Measurements from ENCODE around the gene SLC44A2.

DNA sequence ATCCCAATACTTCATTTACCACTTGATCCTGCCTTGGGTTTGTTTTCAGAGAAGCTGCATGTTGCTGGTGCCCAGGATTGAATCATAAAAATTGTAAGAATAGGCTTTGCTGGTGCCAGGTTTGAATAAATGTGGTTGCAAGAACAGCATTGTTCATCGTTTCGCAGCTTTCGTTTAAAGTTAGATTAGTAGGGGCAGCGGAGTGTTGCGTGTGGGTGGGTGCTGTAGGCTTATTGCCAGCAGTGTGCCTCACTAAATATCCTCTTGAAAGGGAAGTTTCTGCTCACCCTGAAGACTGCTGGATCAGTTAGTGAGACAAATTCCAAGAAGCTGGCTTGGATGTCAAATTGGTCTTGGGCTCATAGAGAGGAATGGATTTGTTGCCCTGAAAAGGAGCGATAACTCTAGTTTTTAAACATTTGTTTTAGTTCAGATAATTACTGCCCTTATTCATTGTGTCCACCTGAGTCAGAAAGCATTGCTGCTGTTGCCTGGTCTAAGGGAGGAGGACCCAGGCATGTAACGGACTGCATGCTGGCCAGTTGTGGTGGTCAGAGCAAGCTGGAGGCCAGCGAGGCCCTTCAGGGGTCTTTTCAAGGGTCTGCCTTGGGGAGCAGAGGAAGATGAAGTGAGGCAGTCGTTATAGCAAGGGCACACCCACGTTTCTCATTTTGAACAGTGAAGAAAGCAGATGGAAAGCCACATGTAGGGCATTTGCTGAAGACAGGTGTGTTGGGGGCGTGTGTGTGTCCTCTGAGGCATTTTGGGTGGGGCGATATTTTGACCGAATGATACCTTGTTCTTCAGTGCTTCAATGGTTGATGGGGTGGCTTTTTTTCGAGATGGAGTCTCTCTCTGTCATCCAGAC is 37.3 kb downstream of the SLC44A2 start:
- TF ChIP-seq SUZ12 (IDR thresholded peaks at IDR 0.05) (no peak), CTBP1 (IDR thresholded peaks at IDR 0.05; ENCODE audit: borderline replicate concordance) (no peak), BHLHE40 (IDR thresholded peaks at IDR 0.05; ENCODE audit: borderline replicate concordance) (no peak), TARDBP (IDR thresholded peaks at IDR 0.05) (no peak), FOXK2 (IDR thresholded peaks at IDR 0.05) (no peak)
